Activated CD4-positive, alpha-beta T cell treated with anti-CD3 and anti-CD28 coated beads, Interleukin-2, amount 50 U/mL, for 24 hours (primary cell): ENCODE data around the gene ZXDC.

ENCODE experiments used
- DNase-seq, 2 donors: peaks; one replicate each; pipeline ENCODE4 v3.0.0-alpha.2; 2020; ENCODE audit warnings: low read depth in 1 of 2, low spot score in 1 of 2

ZXDC gene

GRCh38 chr3:126418661-126419131 is 57.0 kb downstream of the ZXDC start:
- no peak for DNase-seq

GRCh38 chr3:126417981-126418530 is 57.6 kb downstream of the ZXDC start:
- no peak for DNase-seq

- DNase-seq, result no peak
Observed at GRCh38 chr3:126417515-126417914, 58.2 kb downstream of the ZXDC start.

GRCh38 chr3:126416943-126417342 is 58.7 kb downstream of the ZXDC start:
- DNase-seq, result no peak

DNA sequence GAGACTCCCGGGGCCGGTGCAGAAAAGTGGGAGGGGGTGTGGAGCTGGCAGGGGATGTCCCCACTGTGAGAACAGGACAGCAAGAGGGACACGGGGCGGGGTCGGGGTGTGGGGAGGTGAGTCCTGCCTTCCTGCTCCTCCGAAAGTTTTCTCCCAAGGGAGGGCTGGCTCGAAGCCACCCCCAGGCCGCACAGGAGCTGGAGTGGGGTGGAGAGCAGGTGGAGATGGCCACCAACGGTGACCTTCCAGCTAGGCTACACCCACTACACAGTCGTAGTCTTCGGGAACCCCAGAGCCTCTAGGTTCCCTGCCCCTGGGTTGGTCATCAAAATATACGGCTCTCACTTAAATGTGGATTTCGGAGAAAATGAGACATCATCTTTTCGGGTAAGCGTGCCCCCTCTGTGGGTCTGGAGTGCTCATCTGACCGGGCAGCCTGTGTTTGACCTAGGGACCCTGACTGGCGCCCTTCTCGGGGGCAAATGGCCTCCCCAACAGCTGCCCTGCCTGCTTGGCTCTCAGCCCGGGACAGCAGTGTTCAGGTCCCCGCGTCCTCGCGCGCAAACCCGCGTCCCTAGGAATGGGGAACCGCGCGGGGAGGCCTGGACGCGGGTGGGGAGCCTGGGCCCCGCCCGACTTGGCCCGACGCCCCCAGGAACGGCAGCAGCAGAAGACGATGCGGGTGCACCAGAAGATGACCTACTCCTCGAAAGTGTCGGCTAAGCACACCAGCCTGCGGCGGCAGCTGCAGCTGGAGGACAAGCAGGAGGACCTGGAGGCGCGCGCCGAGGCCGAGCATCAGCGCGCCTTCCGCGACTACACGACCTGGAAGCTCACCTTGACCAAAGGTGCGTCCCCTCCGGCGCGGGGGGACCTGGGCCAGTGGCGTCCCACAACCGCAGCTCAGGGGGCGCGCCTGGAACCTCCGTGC is 59.8 kb downstream of the ZXDC start:
- DNase-seq, result no peak

DNA sequence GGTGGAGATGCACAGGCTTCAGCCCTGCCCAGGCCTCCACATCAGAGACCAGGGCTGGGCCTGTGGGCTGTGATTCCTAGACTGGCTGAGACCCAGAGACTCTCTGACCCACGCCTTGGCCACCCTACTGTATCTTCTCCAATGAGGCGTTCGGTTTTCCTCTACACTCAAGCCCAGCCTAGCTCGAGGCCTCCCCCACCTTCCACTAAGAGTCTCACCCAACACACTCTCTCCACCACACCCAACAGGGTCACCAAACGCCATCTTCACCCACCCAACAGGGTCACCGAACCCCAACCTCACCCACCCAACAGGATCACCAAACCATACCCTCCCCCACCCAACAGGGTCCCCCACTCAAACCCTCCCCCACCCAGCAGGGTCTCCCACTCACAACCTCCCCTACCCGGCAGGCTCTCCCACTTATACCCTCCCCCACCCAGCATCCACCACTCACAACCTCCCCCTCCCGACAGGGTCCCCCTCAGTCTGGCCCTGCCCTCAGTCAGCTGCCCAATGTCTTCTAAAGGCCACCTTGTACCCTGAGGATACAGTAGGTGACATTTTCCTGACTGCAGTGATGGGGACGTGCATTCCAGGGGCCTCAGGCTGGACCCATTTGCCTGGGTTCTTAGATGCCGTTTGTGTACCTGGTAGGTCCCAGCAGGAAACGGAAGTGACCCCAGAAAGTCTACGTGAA is 60.6 kb downstream of the ZXDC start:
- no peak for DNase-seq

DNA sequence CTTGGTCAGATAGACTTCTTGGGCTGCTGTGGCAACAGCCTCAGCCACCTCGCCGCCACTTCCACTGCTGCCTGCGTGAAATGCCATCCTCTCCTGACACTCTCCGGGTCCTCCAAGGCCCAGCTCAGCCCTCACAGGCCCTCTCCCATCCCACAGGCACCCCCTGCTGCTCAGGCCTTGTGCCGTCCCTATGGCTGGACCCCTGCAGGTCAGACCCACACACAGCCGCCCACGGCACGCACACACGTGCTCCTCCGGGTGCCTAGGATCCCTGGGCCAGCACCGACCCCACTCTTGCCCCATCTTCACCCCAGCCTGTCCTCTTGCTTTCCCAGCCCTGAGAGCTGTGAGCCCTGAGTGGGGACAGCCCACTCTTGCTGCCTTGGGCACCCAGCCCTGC is 61.3 kb downstream of the ZXDC start:
- DNase-seq, result no peak

DNA sequence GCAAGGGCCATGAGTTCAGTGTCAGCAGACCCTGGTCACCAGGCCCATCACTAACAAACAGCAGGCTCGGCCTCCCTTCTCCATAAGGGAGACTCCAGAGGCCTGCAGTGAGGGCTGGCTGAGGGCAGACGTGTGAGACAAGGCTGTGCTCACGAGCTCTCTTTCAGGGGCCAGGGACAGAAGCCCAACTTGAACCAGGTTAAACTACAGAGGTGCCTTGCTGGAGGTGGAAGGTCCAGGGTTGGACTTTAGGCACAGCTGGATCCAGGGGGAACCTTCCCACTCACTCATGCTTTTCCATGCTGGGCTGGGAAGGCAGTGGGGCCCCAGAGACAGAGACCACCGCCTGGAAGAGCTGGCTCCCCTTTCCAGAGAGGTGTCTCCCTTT is 62.0 kb downstream of the ZXDC start:
- DNase-seq, result no peak

GRCh38 chr3:126412841-126413692 is 62.6 kb downstream of the ZXDC start:
- no peak for DNase-seq

DNA sequence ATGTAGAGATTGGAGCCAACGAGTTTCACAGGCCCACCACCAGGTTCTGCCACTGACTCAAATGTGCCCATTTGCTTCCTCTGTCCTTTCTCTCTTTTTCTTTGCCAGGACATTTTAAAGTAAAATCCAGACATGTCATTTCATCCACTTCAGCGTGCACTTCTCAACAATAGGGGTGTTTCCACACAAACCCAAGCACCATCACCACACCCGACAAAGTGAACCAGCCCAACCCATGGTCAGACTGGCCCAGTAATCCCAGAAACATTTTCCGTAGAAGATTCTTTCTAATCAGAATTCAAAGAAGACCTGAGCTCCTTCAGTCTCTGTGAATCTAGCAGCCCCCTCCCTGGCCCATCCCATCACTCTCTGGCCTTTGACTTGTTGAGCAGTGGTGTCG is 67.6 kb downstream of the ZXDC start:
- no peak for DNase-seq

GRCh38 chr3:126407412-126408044 is 68.2 kb downstream of the ZXDC start:
- no peak for DNase-seq

DNA sequence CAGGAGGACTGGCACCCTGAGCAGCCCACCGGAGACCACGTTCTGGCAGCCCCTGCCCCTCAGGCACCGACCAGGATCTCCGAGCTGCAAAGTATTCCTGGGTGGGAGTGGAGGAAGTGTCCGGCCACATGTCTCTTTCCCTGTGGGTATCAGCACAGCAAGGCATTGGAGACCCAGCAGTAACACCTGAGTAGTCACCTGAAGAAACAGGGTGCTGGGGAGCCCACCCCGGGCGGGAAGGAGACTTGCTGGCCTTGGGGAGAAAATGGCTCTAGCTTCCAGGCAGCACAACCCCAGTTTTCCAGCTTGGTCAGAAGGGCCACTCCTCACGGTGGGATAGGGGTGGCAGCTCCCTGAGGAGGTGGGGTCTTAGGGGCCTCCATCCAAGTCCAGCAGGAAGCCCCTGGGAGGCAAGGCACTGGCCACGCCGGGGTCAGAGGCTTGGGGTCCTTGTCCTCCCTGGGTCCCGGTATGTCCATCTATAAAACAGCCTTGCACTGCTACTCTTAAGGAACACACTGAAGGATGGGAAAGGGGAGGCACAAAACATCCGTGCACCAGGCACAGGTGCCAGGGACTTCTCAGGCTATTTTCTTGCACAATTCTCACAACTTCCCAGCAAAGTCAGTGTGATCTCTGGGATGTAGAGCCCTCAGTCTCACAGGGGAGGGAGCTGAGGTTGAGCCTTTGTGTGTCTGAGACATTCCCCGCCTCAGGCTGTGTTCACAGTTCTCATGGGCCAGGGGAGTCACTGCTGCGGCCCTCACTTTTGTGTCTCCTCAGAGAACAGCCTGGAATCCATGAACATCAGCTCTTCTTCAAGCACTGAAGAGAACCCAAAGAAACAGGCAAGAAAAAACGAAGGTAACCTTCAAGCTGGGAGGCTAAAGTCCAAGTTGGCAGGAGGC is 69.0 kb downstream of the ZXDC start:
- no peak for DNase-seq

DNA sequence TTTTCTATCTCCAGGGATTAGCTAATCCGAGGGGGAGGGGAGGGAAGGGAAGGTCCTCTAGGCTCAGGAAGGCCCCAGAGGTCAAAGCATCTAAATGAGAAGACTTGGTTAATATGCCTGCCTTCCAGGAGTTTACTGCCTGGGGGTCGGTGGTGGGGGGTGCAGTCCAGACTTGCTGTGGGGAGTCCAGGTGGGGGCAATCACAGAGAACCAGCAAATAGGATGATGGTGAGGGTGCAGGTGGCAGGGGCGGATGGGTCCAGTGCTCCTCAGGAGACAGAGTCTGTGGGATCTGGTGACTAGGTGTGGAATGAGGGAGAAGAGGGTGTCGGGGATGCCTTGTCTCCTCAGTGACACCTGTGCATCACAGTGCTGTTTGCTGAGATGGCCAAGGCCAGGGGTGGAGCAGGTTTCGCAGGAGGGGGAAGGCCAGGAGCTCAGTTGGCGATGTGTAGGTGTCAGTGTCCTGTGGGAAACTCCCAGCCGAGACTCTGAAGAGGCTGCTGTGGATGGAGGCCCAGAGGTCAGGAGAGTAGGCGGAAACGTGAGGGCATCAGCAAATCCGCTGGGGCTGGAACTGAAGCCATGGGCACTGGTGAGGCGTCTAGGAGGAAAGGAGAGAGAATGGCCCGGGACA is 72.9 kb downstream of the ZXDC start:
- DNase-seq, result no peak

GRCh38 chr3:126402178-126402577 is 73.5 kb downstream of the ZXDC start:
- DNase-seq, result no peak

GRCh38 chr3:126401611-126402160 is 74.0 kb downstream of the ZXDC start:
- no peak for DNase-seq

DNA sequence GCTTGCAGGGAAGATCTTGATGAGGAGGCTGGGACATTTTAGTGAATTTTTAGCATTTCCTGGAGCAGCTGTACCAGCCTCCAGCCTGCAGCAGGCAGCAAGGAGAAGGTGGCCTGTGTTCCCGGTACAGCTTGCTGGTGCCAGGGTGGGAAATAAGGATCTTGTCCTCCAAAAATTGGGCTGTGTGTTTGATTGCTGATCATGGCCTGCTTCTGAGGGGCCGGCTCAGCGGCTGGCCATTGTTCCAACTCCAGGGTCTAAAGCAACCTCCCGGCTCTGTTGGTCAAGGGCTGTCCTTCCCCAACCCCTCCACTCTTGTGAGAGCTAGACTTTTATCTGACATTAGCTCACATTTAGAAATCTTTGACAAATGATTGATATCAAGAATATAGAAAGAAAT is 75.9 kb downstream of the ZXDC start:
- DNase-seq, result no peak

DNA sequence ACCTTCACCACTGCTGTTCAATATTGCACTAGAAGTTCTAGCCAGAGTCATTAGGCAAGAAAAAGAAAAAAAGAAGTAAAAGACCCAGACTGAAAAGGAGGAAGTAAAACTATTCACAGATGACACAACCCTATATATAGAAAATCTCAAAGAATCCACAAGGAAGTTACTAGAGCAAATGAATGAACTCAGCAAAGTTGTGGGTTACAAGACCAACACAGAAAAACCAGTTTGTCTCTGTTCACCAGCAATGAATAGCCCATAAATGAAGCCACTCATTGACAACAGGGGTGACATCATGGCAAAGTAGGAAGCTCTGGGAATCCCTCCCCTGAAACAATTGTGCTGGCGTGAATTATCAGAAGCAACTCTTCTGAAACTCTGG is 76.3 kb downstream of the ZXDC start:
- no peak for DNase-seq

DNA sequence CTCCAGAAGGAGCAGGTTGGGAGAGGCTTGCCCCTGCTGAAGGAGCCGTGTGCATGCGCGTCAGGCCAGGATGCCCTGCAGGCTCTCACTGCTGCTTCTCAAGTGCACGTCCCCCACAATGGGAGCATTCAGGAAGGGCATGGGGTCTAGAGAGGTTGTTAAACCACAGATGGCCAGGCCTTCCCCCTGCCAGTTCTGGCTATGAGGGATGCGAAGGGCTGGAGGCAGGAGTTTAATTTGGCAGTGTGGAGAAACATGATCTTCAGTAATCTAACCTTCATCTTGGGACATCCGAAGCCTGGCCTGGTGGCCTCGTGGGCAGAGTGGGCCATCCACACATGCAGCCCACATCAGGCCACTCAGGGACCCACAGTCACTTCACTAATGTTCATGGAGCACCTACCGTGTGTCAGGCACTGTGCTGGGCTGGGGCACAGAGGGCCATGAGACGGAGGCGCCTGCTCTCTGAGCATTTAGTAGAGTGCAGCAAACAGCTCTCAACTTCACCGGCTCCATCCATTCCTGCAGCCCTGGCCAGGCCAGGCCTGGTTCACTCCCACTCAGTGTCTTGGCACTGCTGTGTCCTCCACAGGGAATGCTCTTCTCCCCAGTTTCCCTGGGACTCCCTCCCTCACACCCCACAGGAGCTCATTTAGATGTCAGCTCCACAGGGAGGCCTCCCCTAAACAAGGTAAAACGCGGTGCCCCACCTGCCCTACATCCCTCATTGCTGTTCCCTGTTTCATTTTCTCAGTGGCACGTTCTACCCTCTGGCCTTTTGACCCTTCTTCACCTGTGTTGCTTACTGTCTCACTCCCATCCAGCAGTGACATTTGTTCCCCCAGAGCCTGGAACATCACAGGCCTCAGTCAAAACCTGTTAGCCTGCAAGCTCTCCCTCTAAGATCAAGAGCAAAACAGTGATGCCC is 77.0 kb downstream of the ZXDC start:
- no peak for DNase-seq
